Measurements from ENCODE around the gene CLNK.

CLNK gene

GRCh38 chr4:10441512-10441911 is 243.1 kb downstream of the CLNK start:
- no peak for DNase-seq

GRCh38 chr4:10438924-10439323 is 245.6 kb downstream of the CLNK start:
- peak; percentile 18 for DNase-seq

GRCh38 chr4:10437735-10438134 is 246.8 kb downstream of the CLNK start:
- DNase-seq = no peak
